ENCODE data around the gene COX4I1. TPM values are rescaled to one million over a fixed set of nuclear protein-coding genes. Genes with fewer than 3 reads are reported as not detected.

COX4I1 gene
- total and polyA plus RNA-seq, 2 of the 8 experiments (the other 6 are each of a cell fraction or from before 2014, with no cell fraction given): 507 to 707 TPM

GRCh38 chr16:85781695-85782370, 17.7 kb upstream of the COX4I1 start:
- Histone ChIP-seq H2BK20ac (ENCODE audit: low read length) (no peak overlapping the region), H3K36me3 (ENCODE audit: control insufficient read depth in 2 of 4, insufficient read depth in 4 of 4, low read length in 3 of 4) (peaks cover 17 to 51% (median 32%) of the 10 kb centered on the region in 4 experiments), H3K27ac (ENCODE audit: low read depth, low read length) (no peak overlapping the region), H3K18ac (ENCODE audit: extremely low read depth, low read length) (no peak overlapping the region), H3K4ac (replicated peaks; ENCODE audit: insufficient read length, low read depth, low read length) (no peak overlapping the region), H3K23ac (ENCODE audit: insufficient read length) (no peak overlapping the region), H3K4me3 (ENCODE audit: extremely low read depth in 1 of 4, insufficient read depth in 2 of 4, low read depth in 3 of 4, low read length in 4 of 4) (no peak overlapping the region), H3K9me3 (ENCODE audit: insufficient read depth in 2 of 2, low read depth in 1 of 2, low read length in 1 of 2) (no peaks in the 10 kb centered on the region), H3K27me3 (replicated peaks in 1 of 4; ENCODE audit: control insufficient read depth in 3 of 4, extremely low read depth in 1 of 4, insufficient read depth in 3 of 4, low read length in 3 of 4) (no peaks in the 10 kb centered on the region), H2BK15ac (ENCODE audit: low read length) (no peak overlapping the region), H3K56ac (replicated peaks; ENCODE audit: insufficient read length, low read depth, low read length) (no peak overlapping the region), H4K91ac (replicated peaks; ENCODE audit: insufficient read length, low read length) (no peak overlapping the region), H4K5ac (ENCODE audit: insufficient read length, low read depth, low read length) (no peak overlapping the region), H3K4me2 (ENCODE audit: insufficient read depth in 1 of 2, low read depth in 2 of 2, low read length in 2 of 2) (no peak overlapping the region), H2BK12ac (ENCODE audit: low read depth, low read length) (no peak overlapping the region), H3K14ac (ENCODE audit: insufficient read length) (no peak overlapping the region), H3K23me2 (ENCODE audit: low read depth, low read length) (no peaks in the 10 kb centered on the region), H4K8ac (ENCODE audit: extremely low read depth, insufficient read depth, low read length) (no peak overlapping the region), H3K79me1 (ENCODE audit: low read depth, low read length) (peaks cover 9% of the 10 kb centered on the region), H2BK5ac (ENCODE audit: low read depth, low read length) (no peak overlapping the region), H2AK5ac (ENCODE audit: low read depth, low read length) (no peak overlapping the region), H3K9ac (replicated peaks in 1 of 4; ENCODE audit: extremely low read depth in 1 of 4, low read depth in 3 of 4, low read length in 3 of 4) (no peak overlapping the region), H2BK120ac (replicated peaks; ENCODE audit: low read depth, low read length) (no peak overlapping the region), H2AFZ (ENCODE audit: low read length) (no peak overlapping the region), H4K20me1 (replicated peaks in 1 of 2; ENCODE audit: control insufficient read depth in 1 of 2, insufficient read depth in 2 of 2, low read length in 2 of 2) (peaks cover 8 to 10% of the 10 kb centered on the region in 2 experiments), H3K79me2 (ENCODE audit: control insufficient read depth in 1 of 2, insufficient read depth in 2 of 2, low read length in 2 of 2) (peaks cover 0 to 13% of the 10 kb centered on the region in 2 experiments; a peak in 1 of 4 replicates), H3K4me1 (replicated peaks in 1 of 4; ENCODE audit: control insufficient read depth in 3 of 4, insufficient read depth in 4 of 4, low read length in 3 of 4) (no peaks in the 10 kb centered on the region)
- POLR2A ChIA-PET (ENCODE audit: partially characterized antibody): no interaction called here
- FAIRE-seq: no peak
- CTCF ChIA-PET (ENCODE audit: partially characterized antibody): interaction anchor here (0.7 to 1.0 kb wide), 4 partner anchors 14 to 149 kb away, joined by 3 read pairs; no protein-coding TSS in a partner anchor
- TF ChIP-seq EP300 (IDR thresholded peaks at IDR 0.05; ENCODE audit: borderline replicate concordance in 1 of 2, low read depth in 2 of 2, low read length in 2 of 2) (no peak), SIRT6 (IDR thresholded peaks at IDR 0.05; ENCODE audit: low read length) (no peak)
- 88% methylated on average over 16 of the region's 16 CpGs; no CpG with 5 or more reads in 1 of the 2 experiments for WGBS, 2 experiments (ENCODE audit: extremely low coverage in 1 of 2, insufficient coverage in 1 of 2, insufficient read length in 1 of 2, insufficient replicate concordance in 2 of 2, low coverage in 1 of 2, low lambda C conversion rate in 2 of 2, missing lambda C conversion rate in 1 of 2)
- DNase-seq (ENCODE audit: low read depth in 1 of 2, low spot score in 2 of 2): no peak
